Upper lobe of left lung (tissue), 4 donors: Measurements from ENCODE around the gene CCDC172.

Experiments used
- POLR2A ChIP-seq, 4 donors: fragments of 450-650 bp; IDR thresholded peaks; one replicate each; pipeline ENCODE4 v1.5.1; 2016 to 2017; ENCODE audit warnings: antibody characterized with exemption in 4 of 4, mild to moderate bottlenecking in 2 of 4
- TF ChIP-seq, protein P1 (sequence below), 6 experiments: fragments of 450-650 bp in 4 of 6; fragments of 200-600 bp in 2 of 6; sonication (generic) in 2 of 6; IDR thresholded peaks; one replicate each; pipeline ENCODE4 v1.5.1; 2016 to 2019; ENCODE audit warnings: antibody characterized with exemption in 6 of 6

GRCh38 chr10:116408719-116409118 lies 84.5 kb downstream of the CCDC172 start:
- TF ChIP-seq, protein P1, sequence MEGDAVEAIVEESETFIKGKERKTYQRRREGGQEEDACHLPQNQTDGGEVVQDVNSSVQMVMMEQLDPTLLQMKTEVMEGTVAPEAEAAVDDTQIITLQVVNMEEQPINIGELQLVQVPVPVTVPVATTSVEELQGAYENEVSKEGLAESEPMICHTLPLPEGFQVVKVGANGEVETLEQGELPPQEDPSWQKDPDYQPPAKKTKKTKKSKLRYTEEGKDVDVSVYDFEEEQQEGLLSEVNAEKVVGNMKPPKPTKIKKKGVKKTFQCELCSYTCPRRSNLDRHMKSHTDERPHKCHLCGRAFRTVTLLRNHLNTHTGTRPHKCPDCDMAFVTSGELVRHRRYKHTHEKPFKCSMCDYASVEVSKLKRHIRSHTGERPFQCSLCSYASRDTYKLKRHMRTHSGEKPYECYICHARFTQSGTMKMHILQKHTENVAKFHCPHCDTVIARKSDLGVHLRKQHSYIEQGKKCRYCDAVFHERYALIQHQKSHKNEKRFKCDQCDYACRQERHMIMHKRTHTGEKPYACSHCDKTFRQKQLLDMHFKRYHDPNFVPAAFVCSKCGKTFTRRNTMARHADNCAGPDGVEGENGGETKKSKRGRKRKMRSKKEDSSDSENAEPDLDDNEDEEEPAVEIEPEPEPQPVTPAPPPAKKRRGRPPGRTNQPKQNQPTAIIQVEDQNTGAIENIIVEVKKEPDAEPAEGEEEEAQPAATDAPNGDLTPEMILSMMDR (IDR thresholded peaks at IDR 0.05) = no peak
- TF ChIP-seq POLR2A (IDR thresholded peaks at IDR 0.05) = no peak
